Measurements from ENCODE around the gene GGT6. TPM values are rescaled to one million over a fixed set of nuclear protein-coding genes. Genes with fewer than 3 reads are reported as not detected.

The GGT6 gene
- total RNA-seq, 1 experiment from 2014 or later: 3.7 TPM

- Histone ChIP-seq H3K27ac (no peak overlapping the region), H3F3A (ENCODE audit: insufficient read depth, low read depth) (no peaks in the 10 kb centered on the region), H3K4me1 (replicated peaks; ENCODE audit: insufficient read depth) (no peaks in the 10 kb centered on the region), H3K4me2 (no peak overlapping the region), H3K4me3 (no peak overlapping the region), H3K27me3 (ENCODE audit: insufficient read depth, low read depth) (peaks cover 84% of the 10 kb centered on the region), H3K9me2 (ENCODE audit: insufficient read depth) (no peaks in the 10 kb centered on the region), H3K36me3 (ENCODE audit: low read depth) (no peaks in the 10 kb centered on the region), H3K9me3 (ENCODE audit: insufficient read depth, low read depth) (no peaks in the 10 kb centered on the region), H4K20me1 (ENCODE audit: insufficient read depth) (no peaks in the 10 kb centered on the region), H3K79me2 (ENCODE audit: low read depth) (no peaks in the 10 kb centered on the region), H2AFZ (no peak overlapping the region)
- BruUV-seq (replicated peaks): no TSS peak
- CTCF ChIA-PET: interaction anchor here (0.6 kb wide), 1 partner anchor 203 kb away, joined by 10 read pairs; no protein-coding TSS in a partner anchor
- intact Hi-C loops (cut with micrococcal nuclease; ENCODE audit: unreplicated experiment): no loop called here
- TF ChIP-seq CTCF (conservative IDR thresholded peaks at IDR 0.05): no peak
- DNase-seq: no peak
- POLR2A ChIA-PET (ENCODE audit: unreplicated experiment): no interaction called here
Observed at GRCh38 chr17:4587195-4587594, 26.8 kb upstream of the GGT6 start.

GRCh38 chr17:4586043-4586442 lies 25.7 kb upstream of the GGT6 start:
- no peak overlapping the region for H2AFZ ChIP-seq
- no peaks in the 10 kb centered on the region for H3K9me3 ChIP-seq (ENCODE audit: insufficient read depth, low read depth)
- BruUV-seq (replicated peaks): no TSS peak
- H3K79me2 ChIP-seq (ENCODE audit: low read depth): no peaks in the 10 kb centered on the region
- H3K4me2 ChIP-seq: no peak overlapping the region
- no peaks in the 10 kb centered on the region for H3F3A ChIP-seq (ENCODE audit: insufficient read depth, low read depth)
- H3K27me3 ChIP-seq (ENCODE audit: insufficient read depth, low read depth): peaks cover 74% of the 10 kb centered on the region
- H3K27ac ChIP-seq: no peak overlapping the region
- no peaks in the 10 kb centered on the region for H3K9me2 ChIP-seq (ENCODE audit: insufficient read depth)
- no peaks in the 10 kb centered on the region for H3K4me1 ChIP-seq (replicated peaks; ENCODE audit: insufficient read depth)
- no peaks in the 10 kb centered on the region for H4K20me1 ChIP-seq (ENCODE audit: insufficient read depth)
- ChIA-PET CTCF (no interaction called here), POLR2A (ENCODE audit: unreplicated experiment) (interaction anchor here (0.6 kb wide), 1 partner anchor 317 kb away, joined by 5 read pairs; no protein-coding TSS in a partner anchor)
- H3K4me3 ChIP-seq: no peak overlapping the region
- DNase-seq: no peak
- TF ChIP-seq EZH2 (IDR thresholded peaks at IDR 0.05; ENCODE audit: low read depth): no peak
- no peak for TF ChIP-seq CTCF (conservative IDR thresholded peaks at IDR 0.05)
- intact Hi-C loops (cut with micrococcal nuclease; ENCODE audit: unreplicated experiment): no loop called here
- no peaks in the 10 kb centered on the region for H3K36me3 ChIP-seq (ENCODE audit: low read depth)

- Histone ChIP-seq H3K36me3 (ENCODE audit: low read depth) (no peaks in the 10 kb centered on the region), H3K9me2 (ENCODE audit: insufficient read depth) (no peaks in the 10 kb centered on the region), H3F3A (ENCODE audit: insufficient read depth, low read depth) (no peaks in the 10 kb centered on the region), H3K79me2 (ENCODE audit: low read depth) (no peaks in the 10 kb centered on the region), H4K20me1 (ENCODE audit: insufficient read depth) (no peaks in the 10 kb centered on the region), H3K27me3 (ENCODE audit: insufficient read depth, low read depth) (peaks cover 70% of the 10 kb centered on the region), H3K9me3 (ENCODE audit: insufficient read depth, low read depth) (no peaks in the 10 kb centered on the region), H3K4me3 (no peak overlapping the region), H3K4me1 (replicated peaks; ENCODE audit: insufficient read depth) (no peaks in the 10 kb centered on the region), H3K4me2 (no peak overlapping the region), H3K27ac (no peak overlapping the region), H2AFZ (no peak overlapping the region)
- DNase-seq: no peak
- ChIA-PET CTCF (no interaction called here), POLR2A (ENCODE audit: unreplicated experiment) (interaction anchor here (0.6 kb wide), 1 partner anchor 318 kb away, joined by 5 read pairs; no protein-coding TSS in a partner anchor)
- TF ChIP-seq EZH2 (IDR thresholded peaks at IDR 0.05; ENCODE audit: low read depth) (no peak), CTCF (conservative IDR thresholded peaks at IDR 0.05) (no peak)
- no TSS peak for BruUV-seq (replicated peaks)
- intact Hi-C loops (cut with micrococcal nuclease; ENCODE audit: unreplicated experiment): no loop called here
Observed at GRCh38 chr17:4585638-4585994, 25.2 kb upstream of the GGT6 start.
